A549 (cell line): ENCODE data around the gene GMPPB. TPM values are rescaled to one million over a fixed set of nuclear protein-coding genes. Genes with fewer than 3 reads are reported as not detected.
"Not testable (repeated sequence)": the region's sequence is repeated elsewhere in the genome, so short reads cannot be mapped to it uniquely, and the experiment has no call there.

Experiments used
- ATAC-seq, 2 experiments: fragments of 200-7000 bp in 1 of 2; fragments of >200 bp in 1 of 2; cut with Nextera tagmentation in 1 of 2; cut with Tn5 transposase in 1 of 2; 3 replicates each; pipeline versions ENCODE4 v1.8.0 to v1.9.1; 2018 to 2020; ENCODE audit warnings: mild to moderate bottlenecking in 1 of 2, moderate library complexity in 1 of 2
- CTCF ChIA-PET: fragments of 300-600 bp; sonication (Branson Sonifier 250); formaldehyde crosslinking; extraction: SDS; loops from one replicate; lab custom pipeline; 2021; ENCODE audit warnings: antibody characterized with exemption, inconsistent platforms; lab: Yijun Ruan, JAX
- POLR2A ChIA-PET: fragments of 350-600 bp; formaldehyde crosslinking; extraction: SDS; loops from one replicate; lab custom pipeline; 2021; ENCODE audit warnings: antibody characterized with exemption, inconsistent platforms; lab: Yijun Ruan, JAX
- DNase-seq, 2 experiments: peaks; one replicate each; pipeline versions ENCODE4 v3.0.0 to v3.0.0-alpha.2; 2011 to 2016; ENCODE audit warnings: low read depth in 1 of 2, low spot score in 1 of 2
- FAIRE-seq: peaks from 2 replicates; lab custom pipeline; 2011; peaks lifted over from hg19 to GRCh38; lab: Jason Lieb, UNC
- H3K27ac ChIP-seq, 2 experiments: fragments of >200 bp; sonication (Bioruptor Twin); formaldehyde crosslinking; 3 replicates each; pipeline ENCODE4 v1.5.1; 2016 to 2017
- H3K4me1 ChIP-seq: fragments of >200 bp; sonication (Bioruptor Twin); formaldehyde crosslinking; 3 replicates; pipeline ENCODE4 v1.6.1; 2016
- H3K4me2 ChIP-seq: fragments of >200 bp; sonication (Bioruptor Twin); formaldehyde crosslinking; 3 replicates; pipeline ENCODE4 v1.6.1; 2016
- H3K4me3 ChIP-seq: fragments of >200 bp; sonication (Bioruptor Twin); formaldehyde crosslinking; 3 replicates; pipeline ENCODE4 v1.5.1; 2016
- H3K9me3 ChIP-seq: fragments of >200 bp; sonication (Bioruptor Twin); formaldehyde crosslinking; 3 replicates; pipeline ENCODE4 v1.6.1; 2016
- BHLHE40 ChIP-seq: IDR thresholded peaks from 2 replicates; pipeline ENCODE4 v1.6.1; 2012; ENCODE audit warnings: low read depth, low read length, inconsistent platforms
- CBX2 ChIP-seq: fragments of 200-600 bp; sonication (generic); IDR thresholded peaks from 2 replicates; pipeline ENCODE4 v1.6.1; 2016; ENCODE audit warnings: low read depth, mild to moderate bottlenecking, borderline replicate concordance
- ESRRA ChIP-seq: fragments of 150-350 bp; IDR thresholded peaks from 2 replicates; pipeline ENCODE4 v1.6.1; 2014; ENCODE audit warnings: mild to moderate bottlenecking, low read length, borderline replicate concordance
- FOSL2 ChIP-seq, 2 experiments: fragments of 450-650 bp in 1 of 2; fragments of >200 bp in 1 of 2; sonication (Bioruptor Twin) in 1 of 2; formaldehyde crosslinking; IDR thresholded peaks; 2 replicates each; pipeline versions ENCODE4 v1.5.0 to v1.6.1; 2016 to 2020; ENCODE audit warnings: mild to moderate bottlenecking in 1 of 2, moderate library complexity in 1 of 2
- HDAC2 ChIP-seq: fragments of 200-600 bp; sonication (generic); IDR thresholded peaks from 2 replicates; pipeline ENCODE4 v1.6.1; 2016
- HOXA7 ChIP-seq: fragments of 250-450 bp; sonication (Bioruptor Pico); IDR thresholded peaks from 2 replicates; pipeline ENCODE4 v1.5.0; 2020; ENCODE audit warnings: mild to moderate bottlenecking, moderate library complexity
- JUN ChIP-seq, 2 experiments: fragments of >200 bp; sonication (Bioruptor Twin); formaldehyde crosslinking; IDR thresholded peaks; 2 replicates in 1 of 2; 3 replicates in 1 of 2; pipeline ENCODE4 v1.6.1; 2016 to 2017
- KDM1A ChIP-seq: fragments of 200-600 bp; sonication (generic); IDR thresholded peaks from 2 replicates; pipeline ENCODE4 v1.6.1; 2016; ENCODE audit warnings: low read depth, mild to moderate bottlenecking
- NPAS2 ChIP-seq: fragments of 250-450 bp; sonication (Bioruptor Pico); IDR thresholded peaks from 2 replicates; pipeline ENCODE4 v1.8.0; 2022; ENCODE audit warnings: mild to moderate bottlenecking, moderate library complexity, borderline replicate concordance
- POLR2AphosphoS2 ChIP-seq: conservative IDR thresholded peaks from 2 replicates; pipeline ENCODE4 v1.6.1; 2012; ENCODE audit warnings: low read length, improper control_type of control experiment, inconsistent platforms
- RARB ChIP-seq: fragments of 250-450 bp; sonication (Bioruptor Pico); IDR thresholded peaks from 2 replicates; pipeline ENCODE4 v1.8.0; 2021; ENCODE audit warnings: mild to moderate bottlenecking, moderate library complexity
- TP53 ChIP-seq: fragments of 250-450 bp; sonication (Bioruptor Pico); IDR thresholded peaks from 2 replicates; pipeline ENCODE4 v1.5.0; 2021; ENCODE audit warnings: mild to moderate bottlenecking, moderate library complexity
- WGBS: methylation state at CpG from one replicate; pipeline ENCODE4 v1.1.6; 2017; ENCODE audit errors: missing lambda C conversion rate; 5-methylcytosine and 5-hydroxymethylcytosine counted together
- polyA plus RNA-seq, 4 experiments: library from polyadenylated mRNA; depleted of rRNA in 3 of 4; stranded (reverse); fragments of >200 nt; fragmentation: RNase III in 1 of 4; extraction: RNeasy Plus Mini Kit Qiagen cat#74134 plus additional on column Dnase treatment in 1 of 4; gene quantifications; 2 replicates in 3 of 4; 3 replicates in 1 of 4; pipeline ENCODE4 v1.2.3, GENCODE V29; 2011 to 2017
- TF ChIP-seq, protein P1 (sequence below): fragments of 150-350 bp; IDR thresholded peaks from 2 replicates; pipeline ENCODE4 v1.6.1; 2014; ENCODE audit warnings: low read depth, mild to moderate bottlenecking, low read length
- TF ChIP-seq, protein P2 (sequence below): fragments of 250-450 bp; sonication (Bioruptor Pico); IDR thresholded peaks from 2 replicates; pipeline ENCODE4 v1.5.0; 2020; ENCODE audit warnings: low read depth, mild to moderate bottlenecking, moderate library complexity

GMPPB gene
- polyA plus RNA-seq, 2 of the 4 experiments (the other 2 are of a cell fraction): 12.9 to 24.1 TPM

DNA sequence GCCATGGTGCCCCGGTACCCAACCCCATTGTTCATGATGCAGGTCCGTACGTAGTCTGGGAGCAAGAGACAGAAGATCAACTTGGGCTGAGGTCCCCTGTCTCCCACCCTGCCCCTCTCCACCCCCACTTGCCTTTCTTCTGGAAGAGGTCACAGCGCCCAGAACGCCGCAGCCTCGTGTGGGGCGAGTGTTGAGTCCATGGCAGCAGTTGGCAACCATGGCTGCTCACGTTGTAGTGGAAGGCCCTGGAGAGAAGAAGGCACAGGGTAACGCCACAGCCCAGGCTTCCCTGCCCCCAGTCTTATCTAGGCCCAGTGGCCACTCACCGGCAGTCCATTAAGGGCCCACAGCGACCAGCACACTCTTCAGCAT, 36.3 kb downstream of the GMPPB start:
- H3K9me3 ChIP-seq, DNase-seq, H3K4me2 ChIP-seq, POLR2A ChIA-PET, H3K4me3 ChIP-seq, CTCF ChIA-PET, FAIRE-seq, H3K27ac ChIP-seq, H3K4me1 ChIP-seq, ATAC-seq: not testable (repeated sequence)
- WGBS: 98% methylated on average over 6 of the region's 12 CpGs

DNA sequence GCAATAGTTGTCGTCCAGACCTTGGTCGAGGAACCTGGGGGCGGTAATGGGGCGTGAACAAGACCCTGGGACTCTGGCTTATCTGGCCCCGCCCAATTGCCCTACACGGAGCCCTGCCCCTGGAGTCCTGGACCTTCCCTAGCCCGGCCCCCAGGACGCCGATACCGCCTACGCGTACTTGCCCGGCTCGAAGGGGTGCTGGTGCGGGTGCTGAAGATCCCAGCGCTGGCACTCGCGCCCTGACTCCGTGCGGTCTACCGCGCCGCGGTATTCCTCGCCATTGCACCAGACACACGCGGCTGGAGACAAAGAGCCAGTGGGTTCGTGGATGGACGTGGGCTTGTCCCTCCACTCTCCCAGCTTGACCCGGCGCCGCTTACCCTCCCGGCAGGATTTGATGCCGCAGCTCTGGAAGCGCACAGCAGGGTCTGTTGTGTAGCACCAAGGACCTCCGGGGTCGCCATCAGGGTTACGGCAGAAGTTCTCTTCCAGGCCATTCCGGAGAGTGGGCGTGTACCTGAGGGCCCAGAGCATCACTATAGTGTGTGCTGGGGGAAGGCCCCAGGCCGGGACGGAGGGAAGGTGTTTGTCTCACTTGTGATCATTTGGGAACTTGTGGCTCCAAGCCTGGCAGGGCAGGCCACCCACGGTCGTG, 36.9 kb downstream of the GMPPB start:
- POLR2A ChIA-PET, H3K9me3 ChIP-seq, H3K27ac ChIP-seq, DNase-seq, H3K4me1 ChIP-seq, FAIRE-seq, H3K4me3 ChIP-seq, CTCF ChIA-PET: not testable (repeated sequence)
- 0 out of 3 replicates have a peak overlapping the region, but pooled peaks have one; percentile 6 for H3K4me2 ChIP-seq
- peak in 1 of 2 experiments; percentile 5; a peak in 2 of 6 replicates for ATAC-seq
- WGBS: 71% methylated on average over 27 of the region's 44 CpGs

DNA sequence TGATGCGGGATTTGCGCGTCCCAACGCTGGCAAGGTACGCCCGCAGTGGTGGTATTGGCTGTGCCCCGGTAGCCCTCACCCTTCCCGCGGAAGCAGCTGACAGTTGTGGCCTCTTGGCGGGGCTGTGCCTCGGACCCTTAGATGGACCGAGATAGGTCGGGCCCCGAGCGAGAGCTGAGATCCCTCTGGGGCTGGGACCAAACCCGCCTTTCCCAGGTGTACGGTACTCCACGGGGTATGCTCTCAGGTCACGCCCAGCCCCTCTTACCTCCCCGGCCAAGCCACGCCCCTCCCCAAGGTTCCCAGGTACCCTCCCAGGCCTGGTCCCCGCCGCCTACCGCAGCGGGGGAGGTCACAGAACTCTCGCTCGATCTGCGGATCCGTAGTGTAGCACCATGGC, 37.4 kb downstream of the GMPPB start:
- WGBS: 87% methylated on average over 17 of the region's 29 CpGs

DNA sequence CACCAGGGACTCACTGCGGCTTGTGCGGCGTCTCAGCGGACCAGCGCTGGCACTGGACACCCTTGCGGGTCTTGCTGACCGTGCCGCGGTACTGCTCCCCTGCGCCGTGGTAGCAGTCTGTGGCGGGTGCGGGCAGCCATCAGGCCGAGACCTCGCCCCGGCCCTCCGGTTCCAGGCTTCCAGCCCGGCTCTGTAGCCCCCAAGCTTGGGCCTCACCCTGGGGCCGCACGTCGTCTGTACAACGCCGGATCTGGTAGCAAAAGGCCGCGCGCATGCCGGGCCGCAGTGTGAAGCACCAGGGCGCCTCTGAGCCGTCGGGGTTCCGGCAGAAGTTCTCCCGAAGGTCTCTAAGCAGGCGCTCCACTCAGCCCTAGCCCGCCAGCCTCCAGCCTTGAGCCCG, 37.9 kb downstream of the GMPPB start:
- H3K4me1 ChIP-seq, DNase-seq, H3K4me3 ChIP-seq, POLR2A ChIA-PET, H3K27ac ChIP-seq, FAIRE-seq, H3K4me2 ChIP-seq, ATAC-seq, CTCF ChIA-PET, H3K9me3 ChIP-seq: not testable (repeated sequence)
- 99% methylated on average over 13 of the region's 36 CpGs for WGBS

More for the DNA sequence above, 37.4 kb downstream of the GMPPB start:
- POLR2A ChIA-PET, DNase-seq, FAIRE-seq, H3K4me1 ChIP-seq, CTCF ChIA-PET, H3K4me3 ChIP-seq, ATAC-seq, H3K4me2 ChIP-seq, H3K9me3 ChIP-seq, H3K27ac ChIP-seq: not testable (repeated sequence)

DNA sequence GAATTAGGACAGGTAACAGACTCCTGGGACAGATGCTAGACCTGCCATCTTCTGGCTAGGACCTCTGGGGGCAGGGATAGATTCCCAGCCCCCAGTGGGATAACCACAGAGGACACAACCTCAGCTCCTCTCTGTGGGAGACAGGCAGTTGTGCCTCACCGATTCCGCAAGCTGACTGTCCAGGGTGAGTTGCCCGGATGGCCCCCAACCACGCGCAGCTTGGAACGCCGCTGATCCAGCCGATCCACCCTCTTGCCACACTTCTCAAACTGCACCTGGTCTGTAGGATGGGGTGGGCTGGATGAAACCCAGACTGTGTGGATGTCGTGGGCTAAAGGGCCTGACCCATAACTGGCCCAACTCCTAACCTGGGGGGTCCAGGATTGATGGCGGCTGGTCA, 38.6 kb downstream of the GMPPB start:
- POLR2A ChIA-PET, H3K4me3 ChIP-seq, DNase-seq, H3K27ac ChIP-seq, CTCF ChIA-PET, H3K4me2 ChIP-seq, ATAC-seq, H3K9me3 ChIP-seq, H3K4me1 ChIP-seq, FAIRE-seq: not testable (repeated sequence)
- whole genome bisulfite sequencing: 98% methylated on average over 9 of the region's 10 CpGs

DNA sequence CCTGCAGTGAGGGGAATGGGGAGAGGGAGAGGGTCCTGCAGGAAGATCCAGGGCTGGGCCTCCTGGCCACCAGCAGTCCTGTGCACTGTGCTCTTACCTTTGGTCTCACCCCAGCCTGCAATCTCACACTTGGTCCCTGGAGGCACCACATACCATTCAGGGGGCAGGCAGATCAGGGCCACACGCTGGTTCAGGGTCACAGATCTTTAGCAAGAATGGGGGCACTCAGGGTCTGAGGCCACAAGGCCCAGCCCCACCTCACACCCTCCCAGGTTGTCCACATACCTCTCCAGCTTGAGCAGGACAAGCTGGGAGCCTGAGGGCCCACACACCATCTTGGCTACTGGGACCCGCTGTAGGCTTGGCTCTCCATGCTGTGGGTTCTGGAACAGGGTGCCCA, 39.3 kb downstream of the GMPPB start:
- WGBS: 60% methylated on average over 1 of the region's 2 CpGs
- DNase-seq, H3K27ac ChIP-seq, FAIRE-seq, H3K4me3 ChIP-seq, POLR2A ChIA-PET, H3K4me1 ChIP-seq, H3K9me3 ChIP-seq, H3K4me2 ChIP-seq, CTCF ChIA-PET: not testable (repeated sequence)
- ATAC-seq: 0 out of 6 replicates have a peak, but pooled peaks of 1 of the 2 experiments have one; percentile 13

DNA sequence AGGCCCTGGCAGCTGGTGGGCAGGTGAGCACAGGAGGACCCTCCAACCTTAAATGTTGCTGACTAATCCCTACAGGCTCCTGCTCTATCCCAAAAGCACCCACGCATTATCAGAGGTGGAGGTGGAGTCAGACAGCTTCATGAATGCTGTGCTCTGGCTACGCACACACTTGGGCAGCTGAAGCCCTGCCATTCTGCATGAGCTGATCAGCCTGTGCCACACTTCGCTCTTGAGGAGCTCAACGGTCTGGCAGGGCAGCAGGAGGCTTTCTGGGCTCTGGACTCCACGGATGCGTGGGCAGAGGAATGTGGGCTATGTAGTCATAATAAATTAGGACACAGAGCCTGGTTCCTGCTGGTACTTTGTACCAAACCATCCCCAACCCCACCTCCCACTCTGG, 40.6 kb downstream of the GMPPB start:
- WGBS: 100% methylated on average over 5 of the region's 6 CpGs
- H3K27ac ChIP-seq: no peak overlapping the region
- ChIA-PET CTCF (interaction anchor here (1.4 to 2.1 kb wide), 2 partner anchors 12 to 144 kb away, joined by 6 to 10 read pairs; no protein-coding TSS in a partner anchor), POLR2A (no interaction called here)
- no peaks in the 10 kb centered on the region for H3K4me1 ChIP-seq
- no peak for FAIRE-seq
- H3K4me3 ChIP-seq: no peak overlapping the region
- no peak for DNase-seq
- H3K9me3 ChIP-seq: no peaks in the 10 kb centered on the region
- no peak overlapping the region for H3K4me2 ChIP-seq
- no peak for ATAC-seq
- no peak for TF ChIP-seq TP53 (CRISPR knock-in tag)
- TF ChIP-seq, protein P1, sequence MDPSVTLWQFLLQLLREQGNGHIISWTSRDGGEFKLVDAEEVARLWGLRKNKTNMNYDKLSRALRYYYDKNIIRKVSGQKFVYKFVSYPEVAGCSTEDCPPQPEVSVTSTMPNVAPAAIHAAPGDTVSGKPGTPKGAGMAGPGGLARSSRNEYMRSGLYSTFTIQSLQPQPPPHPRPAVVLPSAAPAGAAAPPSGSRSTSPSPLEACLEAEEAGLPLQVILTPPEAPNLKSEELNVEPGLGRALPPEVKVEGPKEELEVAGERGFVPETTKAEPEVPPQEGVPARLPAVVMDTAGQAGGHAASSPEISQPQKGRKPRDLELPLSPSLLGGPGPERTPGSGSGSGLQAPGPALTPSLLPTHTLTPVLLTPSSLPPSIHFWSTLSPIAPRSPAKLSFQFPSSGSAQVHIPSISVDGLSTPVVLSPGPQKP: no peak
- no peak for TF ChIP-seq ESRRA
- TF ChIP-seq BHLHE40: no peak
- no peak for TF ChIP-seq KDM1A
- no peak for TF ChIP-seq CBX2
- no peak for TF ChIP-seq RARB
- TF ChIP-seq POLR2AphosphoS2: no peak
- no peak for TF ChIP-seq HOXA7 (CRISPR knock-in tag)
- TF ChIP-seq HDAC2: no peak
- TF ChIP-seq JUN (IDR thresholded peaks at IDR 0.05): no peak
- TF ChIP-seq FOSL2 (IDR thresholded peaks at IDR 0.05): no peak
- no peak for TF ChIP-seq FOSL2 (CRISPR knock-in tag; IDR thresholded peaks at IDR 0.05)
- no peak for TF ChIP-seq NPAS2 (CRISPR knock-in tag)
- TF ChIP-seq, protein P2, sequence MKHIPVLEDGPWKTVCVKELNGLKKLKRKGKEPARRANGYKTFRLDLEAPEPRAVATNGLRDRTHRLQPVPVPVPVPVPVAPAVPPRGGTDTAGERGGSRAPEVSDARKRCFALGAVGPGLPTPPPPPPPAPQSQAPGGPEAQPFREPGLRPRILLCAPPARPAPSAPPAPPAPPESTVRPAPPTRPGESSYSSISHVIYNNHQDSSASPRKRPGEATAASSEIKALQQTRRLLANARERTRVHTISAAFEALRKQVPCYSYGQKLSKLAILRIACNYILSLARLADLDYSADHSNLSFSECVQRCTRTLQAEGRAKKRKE: no peak
